Glutamatergic neuron (in vitro differentiated cells): ENCODE measurements around the gene TMEM256. TPM values are rescaled to one million over a fixed set of nuclear protein-coding genes. Genes with fewer than 3 reads are reported as not detected.

Experiments used
- DNase-seq: peaks from one replicate; pipeline ENCODE4 v3.0.0; 2022
- H3K27ac Mint-ChIP-seq: one replicate; pipeline ENCODE4 v1.8.0; 2020; ENCODE audit warnings: mild to moderate bottlenecking, mixed read lengths, inconsistent platforms; ENCODE audit not compliant: unreplicated experiment
- H3K27me3 Mint-ChIP-seq: one replicate; pipeline ENCODE4 v1.8.0; 2020; ENCODE audit warnings: mild to moderate bottlenecking, moderate library complexity, mixed read lengths, inconsistent platforms; ENCODE audit not compliant: unreplicated experiment
- H3K36me3 Mint-ChIP-seq: one replicate; pipeline ENCODE4 v1.8.0; 2020; ENCODE audit warnings: mild to moderate bottlenecking, mixed read lengths, inconsistent platforms; ENCODE audit not compliant: unreplicated experiment
- H3K4me1 Mint-ChIP-seq: one replicate; pipeline ENCODE4 v1.8.0; 2020; ENCODE audit warnings: mild to moderate bottlenecking, low read depth, mixed read lengths, inconsistent platforms; ENCODE audit not compliant: unreplicated experiment
- H3K4me3 Mint-ChIP-seq: one replicate; pipeline ENCODE4 v1.8.0; 2020; ENCODE audit warnings: mild to moderate bottlenecking, mixed read lengths, inconsistent platforms; ENCODE audit not compliant: unreplicated experiment
- H3K9me3 Mint-ChIP-seq: one replicate; pipeline ENCODE4 v1.8.0; 2020; ENCODE audit warnings: mild to moderate bottlenecking, moderate library complexity, mixed read lengths, inconsistent platforms; ENCODE audit not compliant: unreplicated experiment
- CTCF ChIP-seq: fragments of 200-600 bp; sonication (generic); IDR thresholded peaks from one replicate; pipeline ENCODE4 v1.5.0; 2021; ENCODE audit not compliant: partially characterized antibody, unreplicated experiment
- total RNA-seq: library from RNA; stranded (reverse); fragmentation: NEBNext Ultra II Directional; extraction: Animal tissue kit (Norgen Biotek cat#: 25700); gene quantifications from one replicate; pipeline ENCODE4 v1.2.1, GENCODE V29; 2021; ENCODE audit not compliant: unreplicated experiment

TMEM256 gene
- total RNA-seq, 1 donor from 2014 or later, result 51.6 TPM

- no peak overlapping the region for H3K4me3 Mint-ChIP-seq
- H3K9me3 Mint-ChIP-seq, result peaks cover 17% of the 10 kb centered on the region
- no peak overlapping the region for H3K27ac Mint-ChIP-seq
- DNase-seq, result no peak
- TF ChIP-seq CTCF, result no peak
- H3K4me1 Mint-ChIP-seq, result peaks cover 5% of the 10 kb centered on the region
- H3K27me3 Mint-ChIP-seq, result peaks cover 25% of the 10 kb centered on the region
- peaks cover 4% of the 10 kb centered on the region for H3K36me3 Mint-ChIP-seq
Measured at GRCh38 chr17:7443499-7444485, 39.9 kb upstream of the TMEM256 start.

GRCh38 chr17:7442142-7442541, 38.2 kb upstream of the TMEM256 start:
- DNase-seq, result no peak
- Mint-ChIP-seq H3K27me3 (peaks cover 30% of the 10 kb centered on the region), H3K9me3 (peaks cover 21% of the 10 kb centered on the region), H3K4me1 (peaks cover 13% of the 10 kb centered on the region), H3K36me3 (no peaks in the 10 kb centered on the region), H3K27ac (no peak overlapping the region), H3K4me3 (no peak overlapping the region)
- no peak for TF ChIP-seq CTCF

- H3K4me1 Mint-ChIP-seq, result peaks cover 14% of the 10 kb centered on the region
- H3K9me3 Mint-ChIP-seq, result peaks cover 19% of the 10 kb centered on the region
- peak overlapping the region; percentile 59 for H3K27ac Mint-ChIP-seq
- no peaks in the 10 kb centered on the region for H3K36me3 Mint-ChIP-seq
- H3K27me3 Mint-ChIP-seq, result peaks cover 31% of the 10 kb centered on the region
- no peak for DNase-seq
- no peak for TF ChIP-seq CTCF
- peak overlapping the region; percentile 92 for H3K4me3 Mint-ChIP-seq
Measured at GRCh38 chr17:7441266-7441665, 37.4 kb upstream of the TMEM256 start.

- no peak for TF ChIP-seq CTCF
- Mint-ChIP-seq H3K27ac (peak overlapping the region; percentile 73), H3K36me3 (no peaks in the 10 kb centered on the region), H3K9me3 (peaks cover 15% of the 10 kb centered on the region), H3K27me3 (peaks cover 28% of the 10 kb centered on the region), H3K4me3 (peak overlapping the region; percentile 92), H3K4me1 (peaks cover 17% of the 10 kb centered on the region)
- DNase-seq, result peak; percentile 56
Measured at GRCh38 chr17:7440834-7441195, 36.9 kb upstream of the TMEM256 start.
